CD4-positive, alpha-beta T cell (primary cell): Measurements from ENCODE around the gene DNAJC22. TPM values are rescaled to one million over a fixed set of nuclear protein-coding genes. Genes with fewer than 3 reads are reported as not detected.

ENCODE experiments used
- ATAC-seq: fragments of 200-7000 bp; cut with Tn5 transposase; one replicate; pipeline ENCODE4 v1.10.0; 2022; ENCODE audit warnings: mild to moderate bottlenecking; ENCODE audit not compliant: poor library complexity
- CTCF ChIA-PET: fragments of 350-600 bp; sonication (Branson Sonifier 250); formaldehyde crosslinking; loops from one replicate; lab custom pipeline; 2021; ENCODE audit warnings: antibody characterized with exemption, inconsistent platforms; lab: Charles Lee
- POLR2A ChIA-PET: fragments of 350-600 bp; sonication (Branson Sonifier 250); formaldehyde crosslinking; loops from one replicate; lab custom pipeline; 2021; ENCODE audit warnings: antibody characterized with exemption, inconsistent platforms; lab: Charles Lee
- DNase-seq, 14 experiments: peaks; one replicate each; pipeline ENCODE4 v3.0.0-alpha.2; 2013 to 2020; ENCODE audit warnings: mixed read lengths in 2 of 14
- H3K27ac ChIP-seq, 2 donors: one replicate each; pipeline versions ENCODE4 v1.5.1 to v1.7.0; 2013; ENCODE audit warnings: low read length in 2 of 2, low read depth in 1 of 2, mild to moderate bottlenecking in 1 of 2
- H3K27me3 ChIP-seq, 2 experiments: 1 replicate in 1 of 2; 2 replicates in 1 of 2; pipeline versions ENCODE4 v1.6.1 to v1.7.0; 2013; ENCODE audit warnings: low read length in 2 of 2, control low read depth in 1 of 2, mild to moderate bottlenecking in 1 of 2, moderate library complexity in 1 of 2; ENCODE audit not compliant: insufficient read depth in 2 of 2, control insufficient read depth in 1 of 2
- H3K36me3 ChIP-seq: one replicate; pipeline ENCODE4 v1.6.1; 2013; ENCODE audit warnings: low read length, control low read depth; ENCODE audit not compliant: insufficient read depth
- H3K4me1 ChIP-seq: one replicate; pipeline ENCODE4 v1.6.1; 2013; ENCODE audit warnings: low read length, control low read depth; ENCODE audit not compliant: insufficient read depth
- H3K4me3 ChIP-seq: one replicate; pipeline ENCODE4 v1.5.1; 2013; ENCODE audit warnings: mild to moderate bottlenecking, low read length, moderate library complexity
- H3K9me3 ChIP-seq, 2 experiments: 1 replicate in 1 of 2; 2 replicates in 1 of 2; pipeline versions ENCODE4 v1.6.1 to v1.7.0; 2013; ENCODE audit warnings: low read length in 2 of 2, mild to moderate bottlenecking in 2 of 2, control low read depth in 1 of 2, moderate library complexity in 1 of 2; ENCODE audit not compliant: control insufficient read depth in 1 of 2, insufficient read depth in 1 of 2
- H3K27ac Mint-ChIP-seq: one replicate; pipeline ENCODE4 v1.8.0; 2020; ENCODE audit warnings: mixed read lengths
- H3K27me3 Mint-ChIP-seq: one replicate; pipeline ENCODE4 v1.8.0; 2021; ENCODE audit warnings: mixed read lengths
- H3K36me3 Mint-ChIP-seq: one replicate; pipeline ENCODE4 v1.8.0; 2021; ENCODE audit warnings: low read depth, mixed read lengths
- H3K4me1 Mint-ChIP-seq: one replicate; pipeline ENCODE4 v1.8.0; 2021; ENCODE audit warnings: low read depth, mixed read lengths
- H3K4me3 Mint-ChIP-seq: one replicate; pipeline ENCODE4 v1.8.0; 2020; ENCODE audit warnings: mild to moderate bottlenecking, mixed read lengths
- H3K9me3 Mint-ChIP-seq: one replicate; pipeline ENCODE4 v1.8.0; 2020; ENCODE audit warnings: mixed read lengths
- intact Hi-C, 2 experiments: fragments of 100-400 bp; cut with DNase I in 1 of 2; cut with micrococcal nuclease in 1 of 2; formaldehyde crosslinking; loops; one replicate each; pipeline versions ENCODE4 v1.15.1 to v1.9.0; 2023 to 2025; cut with DNase I, micrococcal nuclease
- total RNA-seq, 174 experiments: library from RNA in 2 of 174; stranded (reverse) in 2 of 174; gene quantifications; one replicate each; pipeline ENCODE4 v1.2.3 and lab custom pipeline; 2021 to 2026
- TF ChIP-seq, protein P1 (sequence below): fragments of 200-600 bp; IDR thresholded peaks from one replicate; pipeline ENCODE4 v1.8.0; 2022; ENCODE audit warnings: antibody characterized with exemption, mild to moderate bottlenecking

DNAJC22 gene
- total RNA-seq, 2 experiments from 2014 or later, result not detected

GRCh38 chr12:49345825-49346658 is 646 bp upstream of the DNAJC22 start:
- ATAC-seq (no peak), DNase-seq (peak in 1 of 14 experiments; percentile 24)
- TF ChIP-seq, protein P1, sequence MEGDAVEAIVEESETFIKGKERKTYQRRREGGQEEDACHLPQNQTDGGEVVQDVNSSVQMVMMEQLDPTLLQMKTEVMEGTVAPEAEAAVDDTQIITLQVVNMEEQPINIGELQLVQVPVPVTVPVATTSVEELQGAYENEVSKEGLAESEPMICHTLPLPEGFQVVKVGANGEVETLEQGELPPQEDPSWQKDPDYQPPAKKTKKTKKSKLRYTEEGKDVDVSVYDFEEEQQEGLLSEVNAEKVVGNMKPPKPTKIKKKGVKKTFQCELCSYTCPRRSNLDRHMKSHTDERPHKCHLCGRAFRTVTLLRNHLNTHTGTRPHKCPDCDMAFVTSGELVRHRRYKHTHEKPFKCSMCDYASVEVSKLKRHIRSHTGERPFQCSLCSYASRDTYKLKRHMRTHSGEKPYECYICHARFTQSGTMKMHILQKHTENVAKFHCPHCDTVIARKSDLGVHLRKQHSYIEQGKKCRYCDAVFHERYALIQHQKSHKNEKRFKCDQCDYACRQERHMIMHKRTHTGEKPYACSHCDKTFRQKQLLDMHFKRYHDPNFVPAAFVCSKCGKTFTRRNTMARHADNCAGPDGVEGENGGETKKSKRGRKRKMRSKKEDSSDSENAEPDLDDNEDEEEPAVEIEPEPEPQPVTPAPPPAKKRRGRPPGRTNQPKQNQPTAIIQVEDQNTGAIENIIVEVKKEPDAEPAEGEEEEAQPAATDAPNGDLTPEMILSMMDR, result no peak
- Histone ChIP-seq H3K4me3 (peak overlapping the region; percentile 53), H3K4me1 (peaks cover 68% of the 10 kb centered on the region), H3K9me3 (peaks cover 0 to 20% of the 10 kb centered on the region in 2 experiments), H3K36me3 (no peaks in the 10 kb centered on the region), H3K27ac (no peak overlapping the region), H3K27me3 (peaks cover 86 to 94% of the 10 kb centered on the region in 2 experiments)
- H3K4me1 Mint-ChIP-seq, result peaks cover 46% of the 10 kb centered on the region
- CTCF ChIA-PET, result interaction anchor here (2.1 to 2.5 kb wide), 4 partner anchors 12 to 58 kb away, joined by 28 to 47 read pairs (median 38); partner anchors contain the start of gene SPATS2
- H3K27ac Mint-ChIP-seq, result no peak overlapping the region
- H3K27me3 Mint-ChIP-seq, result peaks cover 86% of the 10 kb centered on the region
- H3K9me3 Mint-ChIP-seq, result no peaks in the 10 kb centered on the region
- peak overlapping the region; percentile 83 for H3K4me3 Mint-ChIP-seq
- no peaks in the 10 kb centered on the region for H3K36me3 Mint-ChIP-seq
- POLR2A ChIA-PET, result interaction anchor here (1.0 to 2.8 kb wide), 5 partner anchors 8 to 83 kb away, joined by 3 to 17 read pairs (median 7); partner anchors contain the start of genes C1QL4, SPATS2 and TROAP
- intact Hi-C loops, result no loop called here

DNA sequence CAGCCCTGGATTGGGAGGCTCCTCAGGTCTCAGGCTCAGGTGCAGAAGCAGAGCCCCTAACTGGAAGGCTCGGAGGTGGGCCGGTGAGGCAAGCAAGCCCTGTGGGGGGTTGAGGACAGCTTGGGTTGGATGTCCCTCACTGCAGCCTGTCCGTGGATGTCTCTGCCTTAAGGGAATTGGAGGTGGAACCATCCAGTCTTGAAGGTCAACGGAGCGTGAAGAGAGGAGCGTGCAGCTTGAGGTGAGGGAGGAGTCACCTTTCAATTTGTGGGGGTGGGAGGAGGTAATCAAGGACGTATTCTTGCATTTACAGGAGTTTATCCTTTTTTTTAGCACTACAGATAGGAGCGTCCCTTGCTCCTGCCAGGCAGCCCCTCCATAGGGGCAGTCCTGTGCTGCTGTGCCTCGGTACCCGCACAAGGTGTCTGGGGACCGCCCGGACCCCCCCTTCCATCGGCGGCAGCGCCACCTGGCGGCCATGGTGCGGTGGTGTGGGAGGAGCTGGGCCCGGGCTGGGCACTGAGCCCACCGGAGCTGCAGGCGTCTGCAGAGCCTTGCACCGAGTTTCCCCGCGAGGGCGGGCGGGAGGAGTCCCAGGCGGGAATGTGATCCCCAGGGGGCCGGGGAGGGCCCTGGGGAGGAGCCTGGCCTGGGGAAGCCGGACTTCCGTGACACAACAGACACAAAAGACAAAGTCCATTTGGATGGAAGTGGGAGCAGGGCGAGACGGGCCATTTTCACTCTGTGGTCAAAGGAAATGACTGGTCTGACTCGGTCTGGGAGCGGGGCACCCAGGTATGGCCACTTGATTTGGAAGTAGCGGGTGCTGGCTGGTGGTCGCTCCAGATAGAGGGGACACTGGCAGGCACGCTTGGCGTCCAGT is 864 bp downstream of the DNAJC22 start:
- Histone ChIP-seq H3K36me3 (no peaks in the 10 kb centered on the region), H3K9me3 (peaks cover 0 to 20% of the 10 kb centered on the region in 2 experiments), H3K27ac (no peak overlapping the region), H3K4me3 (peak overlapping the region; percentile 53), H3K27me3 (peaks cover 81 to 82% of the 10 kb centered on the region in 2 experiments), H3K4me1 (peaks cover 57% of the 10 kb centered on the region)
- DNase-seq, result peak; percentile 65 to 86 (median 74)
- peak overlapping the region; percentile 83 for H3K4me3 Mint-ChIP-seq
- no peak overlapping the region for H3K27ac Mint-ChIP-seq
- no peaks in the 10 kb centered on the region for H3K36me3 Mint-ChIP-seq
- intact Hi-C loops, result loop anchor here (1.0 kb wide), 1 partner anchor 59 kb away; no protein-coding TSS in a partner anchor
- H3K27me3 Mint-ChIP-seq, result peaks cover 88% of the 10 kb centered on the region
- TF ChIP-seq, protein P1, result peak; percentile 99
- ATAC-seq, result peak; percentile 78
- POLR2A ChIA-PET, result interaction anchor here (1.0 to 2.8 kb wide), 6 partner anchors 10 to 163 kb away, joined by 3 to 17 read pairs (median 6); partner anchors contain the start of genes C1QL4, SPATS2 and TROAP
- no peaks in the 10 kb centered on the region for H3K9me3 Mint-ChIP-seq
- H3K4me1 Mint-ChIP-seq, result peaks cover 40% of the 10 kb centered on the region
- CTCF ChIA-PET, result interaction anchor here (0.6 to 2.5 kb wide), 27 partner anchors 8 to 276 kb away, joined by 3 to 47 read pairs (median 5); partner anchors contain the start of genes C1QL4, PRPF40B, PRPH and SPATS2

- TF ChIP-seq, protein P1, result no peak
- POLR2A ChIA-PET, result no interaction called here
- no peak overlapping the region for H3K4me3 Mint-ChIP-seq
Measured at GRCh38 chr12:49348781-49349180, 2.1 kb downstream of the DNAJC22 start.

More at GRCh38 chr12:49348781-49349180, 2.1 kb downstream of the DNAJC22 start:
- no peak overlapping the region for H3K4me3 ChIP-seq
- intact Hi-C loops, result no loop called here
- H3K27me3 ChIP-seq, result peaks cover 74 to 80% of the 10 kb centered on the region in 2 experiments
- peaks cover 0 to 20% of the 10 kb centered on the region in 2 experiments for H3K9me3 ChIP-seq
- peak in 1 of 14 experiments; percentile 23 for DNase-seq
- CTCF ChIA-PET, result interaction anchor here (1.2 to 2.3 kb wide), 2 partner anchors 11 to 18 kb away, joined by 3 to 23 read pairs; partner anchors contain the start of gene C1QL4
- no peaks in the 10 kb centered on the region for H3K36me3 ChIP-seq
- Mint-ChIP-seq H3K9me3 (no peaks in the 10 kb centered on the region), H3K27ac (no peak overlapping the region), H3K27me3 (peaks cover 85% of the 10 kb centered on the region), H3K36me3 (no peaks in the 10 kb centered on the region), H3K4me1 (peaks cover 28% of the 10 kb centered on the region)
- ATAC-seq, result no peak
- peaks cover 45% of the 10 kb centered on the region for H3K4me1 ChIP-seq
- H3K27ac ChIP-seq, result no peak overlapping the region
